DND-41 (cell line): Measurements from ENCODE around the gene HMCN2.

Experiments
- ATAC-seq: fragments of 200-7000 bp; cut with Tn5 transposase; 3 replicates; pipeline ENCODE4 v1.9.1; 2021; ENCODE audit warnings: low read depth; ENCODE audit not compliant: insufficient read depth
- DNase-seq: peaks from one replicate; pipeline ENCODE4 v3.0.0-alpha.2; 2020
- H2AFZ ChIP-seq: 2 replicates; pipeline ENCODE4 v1.6.0; 2012; ENCODE audit warnings: low read depth, low read length
- H3K27ac ChIP-seq: 2 replicates; pipeline ENCODE4 v1.5.1; 2012; ENCODE audit warnings: low read length, inconsistent platforms
- H3K27me3 ChIP-seq: fragments of 200-600 bp; sonication (generic); 2 replicates; pipeline ENCODE4 v1.6.0; 2012; ENCODE audit warnings: low read length, mild to moderate bottlenecking, inconsistent platforms; ENCODE audit not compliant: insufficient read depth, poor library complexity
- H3K36me3 ChIP-seq: 2 replicates; pipeline ENCODE4 v1.5.1; 2012; ENCODE audit warnings: low read length, inconsistent platforms; ENCODE audit not compliant: insufficient read depth
- H3K4me1 ChIP-seq: 2 replicates; pipeline ENCODE4 v1.5.1; 2012; ENCODE audit warnings: mild to moderate bottlenecking, low read length; ENCODE audit not compliant: insufficient read depth
- H3K4me2 ChIP-seq: 2 replicates; pipeline ENCODE4 v1.6.0; 2012; ENCODE audit warnings: mild to moderate bottlenecking, moderate library complexity, low read length, inconsistent platforms; ENCODE audit not compliant: insufficient read depth
- H3K4me3 ChIP-seq, 2 experiments: fragments of 200-600 bp in 1 of 2; shearing (Covaris generic) in 1 of 2; 2 replicates each; pipeline ENCODE4 v1.5.1; 2012 to 2016; ENCODE audit warnings: inconsistent platforms in 2 of 2, low read length in 2 of 2, mild to moderate bottlenecking in 2 of 2, low read depth in 1 of 2, moderate library complexity in 1 of 2
- H3K79me2 ChIP-seq: 2 replicates; pipeline ENCODE4 v1.6.0; 2012; ENCODE audit warnings: low read length, inconsistent platforms; ENCODE audit not compliant: insufficient read depth
- H3K9ac ChIP-seq: 2 replicates; pipeline ENCODE4 v1.6.0; 2012; ENCODE audit warnings: low read depth, mild to moderate bottlenecking, inconsistent platforms, low read length, moderate library complexity
- H3K9me3 ChIP-seq: 2 replicates; pipeline ENCODE4 v1.5.1; 2012; ENCODE audit warnings: low read length, moderate library complexity, mild to moderate bottlenecking, inconsistent platforms; ENCODE audit not compliant: insufficient read depth, severe bottlenecking
- H4K20me1 ChIP-seq: 2 replicates; pipeline ENCODE4 v1.6.0; 2012; ENCODE audit warnings: low read length; ENCODE audit not compliant: insufficient read depth
- EZH2 ChIP-seq: IDR thresholded peaks from 3 replicates; pipeline ENCODE4 v1.6.1; 2012; ENCODE audit warnings: borderline replicate concordance, low read depth, mild to moderate bottlenecking, moderate library complexity, low read length, inconsistent platforms; ENCODE audit not compliant: severe bottlenecking
- TF ChIP-seq, protein P1 (sequence below): IDR thresholded peaks from 2 replicates; pipeline ENCODE4 v1.5.1; 2012; ENCODE audit warnings: borderline replicate concordance, low read length, moderate library complexity, mild to moderate bottlenecking; ENCODE audit not compliant: poor library complexity, severe bottlenecking; ENCODE audit errors: extremely low read depth

The HMCN2 gene

DNA sequence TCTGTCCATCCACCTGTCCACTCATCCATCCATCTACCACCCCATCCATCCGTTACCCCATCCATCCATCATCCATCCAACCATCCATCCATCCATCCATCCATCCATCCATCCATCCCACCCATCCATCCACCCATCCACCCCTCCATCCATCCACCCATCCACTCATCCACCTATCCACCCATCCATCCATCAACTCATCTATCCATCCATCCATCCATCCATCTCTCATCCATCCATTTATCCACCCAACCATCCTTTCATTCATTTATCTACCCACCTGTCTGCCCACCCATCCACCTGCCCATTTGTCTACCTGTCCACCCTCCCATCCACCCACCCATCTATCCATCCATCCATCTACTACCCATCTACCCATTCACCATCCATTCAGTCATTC lies 95.1 kb downstream of the HMCN2 start:
- Histone ChIP-seq H3K36me3 (no peaks in the 10 kb centered on the region), H3K4me2 (no peak overlapping the region), H3K27ac (no peak overlapping the region), H3K4me1 (no peaks in the 10 kb centered on the region), H4K20me1 (no peaks in the 10 kb centered on the region; the same call in 1 of the 2 replicates), H3K9me3 (no peaks in the 10 kb centered on the region), H2AFZ (no peak overlapping the region), H3K79me2 (no peaks in the 10 kb centered on the region), H3K4me3 (no peak overlapping the region), H3K27me3 (no peaks in the 10 kb centered on the region), H3K9ac (no peak overlapping the region)
- no peak for TF ChIP-seq EZH2
- TF ChIP-seq, protein P1, sequence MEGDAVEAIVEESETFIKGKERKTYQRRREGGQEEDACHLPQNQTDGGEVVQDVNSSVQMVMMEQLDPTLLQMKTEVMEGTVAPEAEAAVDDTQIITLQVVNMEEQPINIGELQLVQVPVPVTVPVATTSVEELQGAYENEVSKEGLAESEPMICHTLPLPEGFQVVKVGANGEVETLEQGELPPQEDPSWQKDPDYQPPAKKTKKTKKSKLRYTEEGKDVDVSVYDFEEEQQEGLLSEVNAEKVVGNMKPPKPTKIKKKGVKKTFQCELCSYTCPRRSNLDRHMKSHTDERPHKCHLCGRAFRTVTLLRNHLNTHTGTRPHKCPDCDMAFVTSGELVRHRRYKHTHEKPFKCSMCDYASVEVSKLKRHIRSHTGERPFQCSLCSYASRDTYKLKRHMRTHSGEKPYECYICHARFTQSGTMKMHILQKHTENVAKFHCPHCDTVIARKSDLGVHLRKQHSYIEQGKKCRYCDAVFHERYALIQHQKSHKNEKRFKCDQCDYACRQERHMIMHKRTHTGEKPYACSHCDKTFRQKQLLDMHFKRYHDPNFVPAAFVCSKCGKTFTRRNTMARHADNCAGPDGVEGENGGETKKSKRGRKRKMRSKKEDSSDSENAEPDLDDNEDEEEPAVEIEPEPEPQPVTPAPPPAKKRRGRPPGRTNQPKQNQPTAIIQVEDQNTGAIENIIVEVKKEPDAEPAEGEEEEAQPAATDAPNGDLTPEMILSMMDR, result no peak
- no peak for DNase-seq
- no peak for ATAC-seq

DNA sequence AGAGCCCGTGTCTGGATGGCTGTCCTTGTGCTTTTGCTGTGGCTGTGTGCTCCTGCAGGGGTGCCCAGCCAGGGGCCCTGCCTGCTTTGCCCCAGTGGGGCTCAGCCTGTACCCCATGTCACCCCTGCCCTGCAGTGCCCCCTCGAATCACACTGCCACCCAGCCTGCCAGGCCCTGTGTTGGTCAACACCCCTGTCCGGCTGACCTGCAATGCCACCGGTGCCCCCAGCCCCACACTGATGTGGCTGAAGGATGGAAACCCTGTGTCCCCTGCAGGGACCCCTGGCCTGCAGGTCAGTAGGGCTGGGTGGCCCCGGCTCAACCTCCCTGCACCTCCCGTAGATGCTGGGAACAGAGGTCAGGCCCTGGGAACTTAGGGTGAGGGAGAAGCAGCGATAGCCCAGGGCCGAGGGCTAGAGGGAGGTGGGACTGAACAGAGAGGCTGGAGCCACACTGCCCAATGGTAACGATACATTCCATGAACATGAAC lies 96.4 kb downstream of the HMCN2 start:
- Histone ChIP-seq H3K4me3 (no peak overlapping the region), H3K4me2 (no peak overlapping the region), H3K79me2 (no peaks in the 10 kb centered on the region), H3K4me1 (no peaks in the 10 kb centered on the region), H3K9me3 (no peaks in the 10 kb centered on the region), H2AFZ (no peak overlapping the region), H3K27ac (no peak overlapping the region), H3K9ac (no peak overlapping the region), H3K27me3 (no peaks in the 10 kb centered on the region), H3K36me3 (no peaks in the 10 kb centered on the region), H4K20me1 (no peaks in the 10 kb centered on the region)
- TF ChIP-seq, protein P1, result no peak
- TF ChIP-seq EZH2, result no peak
- no peak for DNase-seq
- no peak for ATAC-seq

DNA sequence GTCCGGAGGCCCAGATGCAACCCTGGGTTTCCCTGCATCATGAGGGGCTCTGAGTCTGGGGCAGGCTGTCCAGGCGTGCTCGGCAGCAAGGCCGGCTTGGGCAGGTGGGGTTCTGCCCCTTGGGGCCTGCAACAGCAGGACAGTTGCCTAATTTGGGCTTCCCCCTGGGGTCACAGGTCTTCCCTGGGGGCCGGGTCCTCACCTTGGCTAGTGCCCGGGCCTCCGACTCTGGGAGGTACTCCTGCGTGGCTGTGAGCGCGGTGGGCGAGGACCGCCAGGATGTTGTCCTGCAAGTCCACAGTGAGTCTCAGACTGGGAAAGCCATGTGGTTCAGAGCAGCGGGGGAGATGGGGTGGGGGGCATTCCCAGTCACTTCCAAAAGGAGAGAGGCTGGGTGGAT lies 97.1 kb downstream of the HMCN2 start:
- no peaks in the 10 kb centered on the region for H3K9me3 ChIP-seq
- H3K27ac ChIP-seq, result no peak overlapping the region
- DNase-seq (no peak), ATAC-seq (no peak)
- no peaks in the 10 kb centered on the region for H4K20me1 ChIP-seq
- H3K4me2 ChIP-seq, result no peak overlapping the region
- H3K36me3 ChIP-seq, result no peaks in the 10 kb centered on the region
- no peak overlapping the region for H3K4me3 ChIP-seq
- H3K4me1 ChIP-seq, result no peaks in the 10 kb centered on the region
- H3K27me3 ChIP-seq, result no peaks in the 10 kb centered on the region
- H3K9ac ChIP-seq, result no peak overlapping the region
- H3K79me2 ChIP-seq, result no peaks in the 10 kb centered on the region
- no peak overlapping the region for H2AFZ ChIP-seq
- TF ChIP-seq, protein P1, result no peak
- no peak for TF ChIP-seq EZH2
